ENCODE data around the gene AKT1.

The AKT1 gene

GRCh38 chr14:104722938-104723650 is 72.5 kb downstream of the AKT1 start:
- no peak for DNase-seq (ENCODE audit: low spot score)

GRCh38 chr14:104721505-104722431 is 73.8 kb downstream of the AKT1 start:
- DNase-seq (ENCODE audit: low spot score): no peak
